ENCODE data around the gene GPHN.
A peak's percentile ranks its signal among the peaks of the same experiment; 100 is the strongest.

The GPHN gene

GRCh38 chr14:66507722-66508546 lies at the start of gene GPHN:
TSS of gene GPHN (plus strand) at chr14:66508147.
- DNase-seq: peak; percentile 94

GRCh38 chr14:66459603-66460002 lies 48.3 kb upstream of the GPHN start:
- no peak for DNase-seq

GRCh38 chr14:66464261-66464660 lies 43.7 kb upstream of the GPHN start:
- no peak for DNase-seq

GRCh38 chr14:66468778-66469367 lies 39.1 kb upstream of the GPHN start:
- no peak for DNase-seq

GRCh38 chr14:66471584-66471983 lies 36.4 kb upstream of the GPHN start:
- DNase-seq: no peak

- DNase-seq: no peak
Measured at GRCh38 chr14:66472251-66472650, 35.7 kb upstream of the GPHN start.

- no peak for DNase-seq
Measured at GRCh38 chr14:66473223-66473622, 34.7 kb upstream of the GPHN start.

GRCh38 chr14:66476964-66477363 lies 31.0 kb upstream of the GPHN start:
- DNase-seq: no peak

GRCh38 chr14:66477567-66477966 lies 30.4 kb upstream of the GPHN start:
- DNase-seq: no peak

GRCh38 chr14:66482873-66483272 lies 25.1 kb upstream of the GPHN start:
- DNase-seq: no peak

- DNase-seq: no peak
Measured at GRCh38 chr14:66483322-66483721, 24.6 kb upstream of the GPHN start.

- DNase-seq: no peak
Measured at GRCh38 chr14:66485029-66485428, 22.9 kb upstream of the GPHN start.

GRCh38 chr14:66485910-66486421 lies 22.0 kb upstream of the GPHN start, which contains the start of gene CCDC196:
TSS of gene CCDC196 (plus strand) at chr14:66486371. CDS start at chr14:66486503, 132 bp downstream.
- no peak for DNase-seq

- no peak for DNase-seq
Measured at GRCh38 chr14:66487164-66487563, 20.8 kb upstream of the GPHN start.

GRCh38 chr14:66490143-66491111 lies 17.5 kb upstream of the GPHN start:
- no peak for DNase-seq

GRCh38 chr14:66493750-66494149 lies 14.2 kb upstream of the GPHN start:
- DNase-seq: no peak

GRCh38 chr14:66495218-66496098 lies 12.5 kb upstream of the GPHN start:
- peak; percentile 17 for DNase-seq

- DNase-seq: no peak
Measured at GRCh38 chr14:66496188-66496807, 11.6 kb upstream of the GPHN start.

GRCh38 chr14:66496911-66497310 lies 11.0 kb upstream of the GPHN start:
- no peak for DNase-seq

GRCh38 chr14:66498311-66498710 lies 9.6 kb upstream of the GPHN start:
- DNase-seq: no peak

- no peak for DNase-seq
Measured at GRCh38 chr14:66501592-66501991, 6.4 kb upstream of the GPHN start.
